K562 (cell line): ENCODE data around the gene PEDS1. TPM values are rescaled to one million over a fixed set of nuclear protein-coding genes. Genes with fewer than 3 reads are reported as not detected.

Source experiments
- CHCHD3 ChIP-seq: fragments of 250-450 bp; sonication (Bioruptor Pico); IDR thresholded peaks from 2 replicates; pipeline ENCODE4 v2.1.2; 2022; ENCODE audit warnings: mild to moderate bottlenecking
- CREB3 ChIP-seq: fragments of 450-650 bp; conservative IDR thresholded peaks from 2 replicates; pipeline ENCODE4 v1.6.1; 2016; ENCODE audit warnings: missing genetic modification characterization, low read depth, mild to moderate bottlenecking, missing compliant biosample characterization, moderate library complexity
- E2F6 ChIP-seq, 2 experiments: IDR thresholded peaks; 2 replicates each; pipeline ENCODE4 v1.6.1; 2011; ENCODE audit warnings: borderline replicate concordance in 1 of 2, control low read depth in 1 of 2, low read depth in 1 of 2, low read length in 1 of 2, mild to moderate bottlenecking in 1 of 2, mixed read lengths in 1 of 2, moderate library complexity in 1 of 2; ENCODE audit not compliant: insufficient read depth in 1 of 2, insufficient read length in 1 of 2, poor library complexity in 1 of 2, severe bottlenecking in 1 of 2; ENCODE audit errors: extremely low read depth in 1 of 2
- EGR1 ChIP-seq: fragments of 450-650 bp; conservative IDR thresholded peaks from 2 replicates; pipeline ENCODE4 v1.6.1; 2017; ENCODE audit warnings: mild to moderate bottlenecking
- EP300 ChIP-seq: IDR thresholded peaks from 2 replicates; pipeline ENCODE4 v1.6.1; 2012; ENCODE audit warnings: low read length, improper control_type of control experiment
- ESRRA ChIP-seq: fragments of 450-650 bp; IDR thresholded peaks from 2 replicates; pipeline ENCODE4 v1.6.1; 2014; ENCODE audit warnings: low read depth, mild to moderate bottlenecking, moderate library complexity, borderline replicate concordance
- HDGF ChIP-seq: fragments of 450-650 bp; IDR thresholded peaks from 2 replicates; pipeline ENCODE4 v1.6.1; 2016
- HNRNPH1 ChIP-seq: fragments of 200-400 bp; formaldehyde crosslinking; optimal IDR thresholded peaks from 2 replicates; pipeline ENCODE3; 2017; ENCODE audit warnings: low read depth, mild to moderate bottlenecking, low read length, moderate library complexity
- HNRNPL ChIP-seq: fragments of 200-400 bp; formaldehyde crosslinking; IDR thresholded peaks from 2 replicates; pipeline ENCODE4 v1.6.1; 2017; ENCODE audit warnings: low read depth, mild to moderate bottlenecking, low read length
- IFI16 ChIP-seq: fragments of 250-450 bp; sonication (Bioruptor Pico); IDR thresholded peaks from 2 replicates; pipeline ENCODE4 v2.1.2; 2022; ENCODE audit warnings: mild to moderate bottlenecking, inconsistent platforms
- KDM5B ChIP-seq: fragments of 200-600 bp; sonication (generic); IDR thresholded peaks from 2 replicates; pipeline ENCODE4 v1.6.1; 2012; ENCODE audit warnings: low read depth, mild to moderate bottlenecking, moderate library complexity, low read length, control low read depth, inconsistent platforms; ENCODE audit not compliant: insufficient replicate concordance
- MAX ChIP-seq: sonication (generic); formaldehyde crosslinking; IDR thresholded peaks from 2 replicates; pipeline ENCODE4 v1.9.0; 2022; ENCODE audit warnings: mild to moderate bottlenecking, missing genetic modification reagents
- MECOM ChIP-seq: fragments of 250-450 bp; sonication (Bioruptor Pico); IDR thresholded peaks from 2 replicates; pipeline ENCODE4 v1.8.0; 2022; ENCODE audit warnings: inconsistent platforms
- NFRKB ChIP-seq: fragments of 450-650 bp; IDR thresholded peaks from 2 replicates; pipeline ENCODE4 v1.6.1; 2016; ENCODE audit warnings: low read depth
- PKNOX1 ChIP-seq: fragments of 450-650 bp; IDR thresholded peaks from 2 replicates; pipeline ENCODE4 v1.6.1; 2016
- RBBP5 ChIP-seq: fragments of 200-600 bp; sonication (generic); IDR thresholded peaks from 2 replicates; pipeline ENCODE4 v1.6.1; 2012; ENCODE audit warnings: borderline replicate concordance, mild to moderate bottlenecking, low read length, control low read depth, inconsistent platforms; ENCODE audit not compliant: insufficient read depth, poor library complexity, severe bottlenecking
- RNF2 ChIP-seq: sonication (generic); IDR thresholded peaks from 2 replicates; pipeline ENCODE4 v1.6.1; 2016
- TCF3 ChIP-seq: sonication (generic); formaldehyde crosslinking; IDR thresholded peaks from 2 replicates; pipeline ENCODE4 v1.4.0; 2020; ENCODE audit warnings: mild to moderate bottlenecking, missing genetic modification reagents
- TFAP4 ChIP-seq: sonication (generic); formaldehyde crosslinking; IDR thresholded peaks from 2 replicates; pipeline ENCODE4 v1.8.0; 2022; ENCODE audit warnings: missing genetic modification reagents, mild to moderate bottlenecking, moderate library complexity, borderline replicate concordance
- ZNF253 ChIP-seq: fragments of 250-450 bp; sonication (Bioruptor Pico); conservative IDR thresholded peaks from 2 replicates; pipeline ENCODE4 v1.6.1; 2021; ENCODE audit warnings: mild to moderate bottlenecking
- ZNF274 ChIP-seq: IDR thresholded peaks from 2 replicates; pipeline ENCODE4 v1.6.1; 2011; ENCODE audit warnings: low read depth, mild to moderate bottlenecking, low read length, moderate library complexity, borderline replicate concordance
- ZNF431 ChIP-seq: sonication (generic); formaldehyde crosslinking; IDR thresholded peaks from 2 replicates; pipeline ENCODE4 v1.8.0; 2022; ENCODE audit warnings: mild to moderate bottlenecking, missing genetic modification reagents
- ZNF584 ChIP-seq: fragments of 200-800 bp; sonication (Bioruptor generic); IDR thresholded peaks from 2 replicates; pipeline ENCODE4 v1.6.1; 2016; ENCODE audit warnings: low read depth, mild to moderate bottlenecking, missing genetic modification characterization, missing compliant biosample characterization
- polyA plus RNA-seq, 8 experiments: library from polyadenylated mRNA; depleted of rRNA in 4 of 8; stranded (reverse) in 5 of 8; unstranded in 3 of 8; fragments of >200 nt; fragmentation: Nextera tagmentation in 2 of 8; fragmentation: Illumina TruSeq in 1 of 8; extraction: Ambion mirVana in 2 of 8; extraction: Trizol in 1 of 8; gene quantifications; 2 replicates each; pipeline versions ENCODE4 v1.2.1 to v1.2.3, GENCODE V29; 2011 to 2014; ENCODE audit warnings: inconsistent platforms in 1 of 8, missing spikeins in 1 of 8
- total RNA-seq, 7 experiments: library from RNA; depleted of rRNA in 6 of 7; stranded (reverse); fragments of >200 nt in 6 of 7; fragmentation: Illumina TruSeq in 2 of 7; extraction: Trizol in 2 of 7; gene quantifications; 2 replicates each; pipeline versions ENCODE4 v1.2.1 to v1.2.3, GENCODE V29; 2011 to 2021; ENCODE audit warnings: low replicate concordance in 1 of 7

PEDS1 gene
- total and polyA plus RNA-seq, 9 of the 15 experiments (the other 6 are each of a cell fraction or from before 2014, with no cell fraction given) = 2.9 to 38.5 (median 24.2) TPM

- TF ChIP-seq PKNOX1 (peak; percentile 84), EGR1 (0 out of 2 replicates have a peak, but pooled peaks have one; percentile 13), ESRRA (0 out of 2 replicates have a peak, but pooled peaks have one; percentile 36), IFI16 (no peak), HDGF (no peak), RBBP5 (peak; percentile 33), TCF3 (no peak), TFAP4 (peak; percentile 40; the same call in 1 of the 2 replicates), HNRNPL (no peak), ZNF584 (peak; percentile 93), CHCHD3 (CRISPR knock-in tag) (no peak), HNRNPH1 (no peak), ZNF431 (CRISPR knock-in tag) (0 out of 2 replicates have a peak, but pooled peaks have one; percentile 16), EP300 (peak; percentile 30; the same call in 1 of the 2 replicates), ZNF253 (CRISPR knock-in tag) (no peak), ZNF274 (no peak), MAX (peak; percentile 86), RNF2 (peak; percentile 29; the same call in 1 of the 2 replicates), E2F6 (IDR thresholded peaks at IDR 0.05; ENCODE audit: borderline replicate concordance in 1 of 2, extremely low read depth in 1 of 2, insufficient read depth in 1 of 2, insufficient read length in 1 of 2, low read depth in 1 of 2, low read length in 1 of 2, poor library complexity in 1 of 2, severe bottlenecking in 1 of 2) (peak in 1 of 2 experiments; percentile 26), KDM5B (peak; percentile 66), CREB3 (tag) (peak; percentile 53; the same call in 1 of the 2 replicates), NFRKB (0 out of 2 replicates have a peak, but pooled peaks have one; percentile 64), MECOM (CRISPR knock-in tag) (0 out of 2 replicates have a peak, but pooled peaks have one; percentile 37)
Measured at GRCh38 chr20:50146732-50147662, 6.5 kb downstream of the PEDS1 start (continued).
